GM10248 (cell line): ENCODE data around the gene PI4KA.

ENCODE experiments used
- CTCF ChIA-PET: fragments of 300-600 bp; sonication (Branson Sonifier 250); formaldehyde crosslinking; extraction: SDS; loops from one replicate; lab custom pipeline; 2021; ENCODE audit warnings: antibody characterized with exemption; lab: Yijun Ruan, JAX
- POLR2A ChIA-PET: fragments of 350-650 bp; sonication (Branson Sonifier 250); formaldehyde crosslinking; extraction: SDS; loops from one replicate; lab custom pipeline; 2020; ENCODE audit warnings: antibody characterized with exemption; lab: Yijun Ruan, JAX
- DNase-seq: peaks from one replicate; pipeline ENCODE4 v3.0.0; 2012; ENCODE audit errors: extremely low spot score
- TF ChIP-seq, protein P1 (sequence below): IDR thresholded peaks from 2 replicates; pipeline ENCODE4 v1.5.1; 2012; ENCODE audit warnings: mild to moderate bottlenecking, low read depth; ENCODE audit errors: extremely low read depth, missing control alignments, control extremely low read depth

Gene PI4KA

DNA sequence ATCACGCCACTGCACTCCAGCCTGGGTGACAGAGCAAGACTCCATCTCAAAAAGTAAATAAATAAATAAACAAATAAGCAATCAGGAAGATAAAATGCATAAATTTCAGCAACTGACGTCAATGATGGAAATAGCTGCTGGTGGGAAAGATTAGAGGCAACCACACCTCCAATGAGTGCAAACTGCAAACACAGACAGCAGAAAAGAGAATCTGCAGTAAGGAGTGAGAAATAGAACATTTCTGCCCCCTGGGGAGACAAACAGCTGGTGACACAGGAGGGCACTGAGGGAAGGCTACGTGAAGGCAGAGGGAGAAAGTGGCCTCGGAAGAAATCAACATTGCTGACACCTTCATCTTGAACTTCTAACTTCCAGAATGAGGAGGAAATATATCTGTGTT, 6.5 kb downstream of the PI4KA start:
- DNase-seq: no peak
- ChIA-PET CTCF (no interaction called here), POLR2A (no interaction called here)
- TF ChIP-seq, protein P1, sequence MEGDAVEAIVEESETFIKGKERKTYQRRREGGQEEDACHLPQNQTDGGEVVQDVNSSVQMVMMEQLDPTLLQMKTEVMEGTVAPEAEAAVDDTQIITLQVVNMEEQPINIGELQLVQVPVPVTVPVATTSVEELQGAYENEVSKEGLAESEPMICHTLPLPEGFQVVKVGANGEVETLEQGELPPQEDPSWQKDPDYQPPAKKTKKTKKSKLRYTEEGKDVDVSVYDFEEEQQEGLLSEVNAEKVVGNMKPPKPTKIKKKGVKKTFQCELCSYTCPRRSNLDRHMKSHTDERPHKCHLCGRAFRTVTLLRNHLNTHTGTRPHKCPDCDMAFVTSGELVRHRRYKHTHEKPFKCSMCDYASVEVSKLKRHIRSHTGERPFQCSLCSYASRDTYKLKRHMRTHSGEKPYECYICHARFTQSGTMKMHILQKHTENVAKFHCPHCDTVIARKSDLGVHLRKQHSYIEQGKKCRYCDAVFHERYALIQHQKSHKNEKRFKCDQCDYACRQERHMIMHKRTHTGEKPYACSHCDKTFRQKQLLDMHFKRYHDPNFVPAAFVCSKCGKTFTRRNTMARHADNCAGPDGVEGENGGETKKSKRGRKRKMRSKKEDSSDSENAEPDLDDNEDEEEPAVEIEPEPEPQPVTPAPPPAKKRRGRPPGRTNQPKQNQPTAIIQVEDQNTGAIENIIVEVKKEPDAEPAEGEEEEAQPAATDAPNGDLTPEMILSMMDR: peak; percentile 15

DNA sequence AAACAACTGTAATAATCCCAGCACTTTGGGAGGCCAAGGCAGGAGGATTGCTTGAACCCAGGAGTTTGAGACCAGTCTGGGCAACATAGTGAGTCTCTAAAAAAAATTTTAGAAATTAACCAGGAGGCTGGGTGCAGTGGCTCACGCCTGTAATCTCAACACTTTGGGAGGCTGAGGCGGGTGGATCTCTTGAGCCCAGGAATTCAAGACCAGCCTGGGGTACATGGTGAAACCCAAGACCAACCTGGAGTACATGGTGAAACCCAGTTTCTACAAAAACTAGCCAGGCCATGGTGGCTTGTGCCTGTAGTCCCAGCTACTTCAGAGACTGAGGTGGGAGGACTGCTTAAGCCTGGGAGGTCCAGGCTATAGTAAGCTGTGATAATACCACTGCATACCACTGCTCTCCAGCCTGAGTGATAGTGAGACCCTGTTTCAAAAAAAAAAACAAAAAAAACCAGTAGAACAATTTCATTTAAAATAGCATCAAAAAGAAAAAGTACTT, 11.2 kb downstream of the PI4KA start:
- CTCF ChIA-PET: interaction anchor here (1.2 kb wide), 1 partner anchor 63 kb away, joined by 5 read pairs; no protein-coding TSS in a partner anchor
- TF ChIP-seq, protein P1: no peak
- POLR2A ChIA-PET: no interaction called here
- DNase-seq: no peak

DNA sequence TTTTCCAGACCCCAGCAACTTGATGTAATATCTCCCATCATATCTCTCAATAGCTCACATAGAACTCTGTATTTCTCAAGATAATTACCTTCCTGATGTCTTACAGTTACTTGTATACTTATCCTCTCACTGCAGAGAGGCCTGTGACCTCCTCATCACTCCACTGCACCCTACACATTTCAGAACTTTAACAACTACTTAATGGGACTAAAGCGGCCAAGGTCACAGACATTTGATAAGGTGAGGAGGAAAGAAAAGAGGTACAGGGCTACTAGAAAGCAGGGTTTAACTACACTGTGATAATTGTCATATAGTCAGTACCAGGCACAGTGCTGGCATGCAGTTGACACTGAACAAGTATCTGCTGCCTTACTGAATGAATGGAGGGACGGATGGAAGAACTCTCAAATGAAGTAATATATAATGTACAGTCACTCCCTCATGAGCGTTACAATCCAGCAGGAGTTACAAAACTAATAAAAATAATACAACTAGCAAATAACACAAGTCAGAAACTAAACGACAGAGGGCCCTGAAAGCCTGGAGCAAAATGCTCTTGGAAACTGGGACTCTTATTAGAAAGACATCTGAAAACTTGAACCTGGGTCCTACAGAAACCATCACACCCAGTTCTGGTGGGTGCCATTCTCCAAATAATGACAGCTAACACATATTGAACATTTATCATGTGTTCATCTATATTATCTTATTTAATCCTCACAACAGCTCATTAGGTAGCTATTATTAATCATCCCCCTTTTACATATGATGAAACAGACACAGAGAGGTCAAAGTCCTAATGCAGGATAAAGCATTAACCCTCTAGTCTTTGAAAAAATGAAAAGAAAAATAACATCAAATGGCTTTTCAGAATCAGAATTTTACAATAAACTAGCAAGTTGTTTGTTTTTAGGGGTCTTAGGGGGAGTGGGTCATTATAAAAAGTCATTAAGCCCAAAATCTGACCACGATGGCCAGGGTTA, 14.3 kb downstream of the PI4KA start:
- TF ChIP-seq, protein P1: no peak
- ChIA-PET POLR2A (no interaction called here), CTCF (interaction anchor here (1.3 kb wide), 1 partner anchor 15 kb away, joined by 3 read pairs; no protein-coding TSS in a partner anchor)
- no peak for DNase-seq

DNA sequence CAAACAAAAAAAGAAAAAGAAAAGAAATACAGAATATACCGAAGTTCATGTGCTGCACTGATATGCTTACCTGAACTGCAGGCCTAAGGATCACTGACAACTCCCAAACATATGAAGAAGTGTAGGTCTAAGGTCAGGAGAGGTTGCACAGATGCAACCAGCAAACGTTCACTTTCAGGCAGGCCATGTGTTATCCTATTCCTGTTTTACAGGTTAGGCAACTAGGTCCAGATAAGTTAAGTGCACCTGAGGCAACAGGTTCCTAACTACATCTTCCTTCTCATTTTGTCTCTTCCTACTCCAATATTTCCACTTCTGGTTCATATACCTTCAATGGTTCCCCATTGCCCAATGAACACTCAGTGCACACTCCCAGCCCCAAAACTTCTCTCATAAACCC, 15.1 kb downstream of the PI4KA start:
- CTCF ChIA-PET: no interaction called here
- POLR2A ChIA-PET: interaction anchor here (0.6 kb wide), 1 partner anchor 9 kb away, joined by 3 read pairs; no protein-coding TSS in a partner anchor
- no peak for DNase-seq

DNA sequence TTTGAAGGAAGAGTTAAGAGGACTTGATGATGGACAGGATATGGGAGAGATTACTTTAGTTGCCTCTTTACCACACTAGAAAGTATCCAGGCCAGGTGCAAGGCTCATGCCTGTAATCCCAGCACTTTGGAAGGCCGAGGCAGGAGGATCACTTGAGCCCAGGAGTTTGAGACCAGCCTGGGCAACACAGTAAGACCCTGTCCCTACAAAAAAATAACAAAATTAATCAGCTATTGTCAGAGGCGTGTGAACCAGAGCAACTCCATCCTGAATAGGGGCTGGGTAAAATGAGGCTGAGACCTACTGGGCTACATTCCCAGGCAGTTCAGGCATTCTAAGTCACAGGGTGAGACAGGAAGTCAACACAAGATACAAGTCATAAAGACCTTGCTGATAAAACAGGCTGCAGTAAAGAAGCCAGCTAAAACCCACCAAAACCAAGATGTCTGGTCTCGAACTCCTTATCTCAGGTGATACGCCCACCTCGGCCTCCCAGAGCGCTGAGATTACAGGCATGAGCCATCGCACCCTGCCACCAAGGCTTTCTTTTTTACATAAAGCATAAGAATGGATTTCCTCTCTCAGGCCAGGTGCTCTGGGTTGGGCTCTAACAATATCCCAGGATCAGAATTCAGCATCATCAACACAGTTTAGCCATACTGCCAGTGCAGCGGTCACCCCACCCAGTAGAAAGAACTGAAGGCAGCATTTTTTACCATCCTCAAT, 17.8 kb downstream of the PI4KA start:
- DNase-seq: no peak
- TF ChIP-seq, protein P1: no peak
- ChIA-PET CTCF (interaction anchor here (1.1 kb wide), 1 partner anchor 56 kb away, joined by 3 read pairs; no protein-coding TSS in a partner anchor), POLR2A (no interaction called here)

More for the DNA sequence above, 15.1 kb downstream of the PI4KA start:
- TF ChIP-seq, protein P1: no peak
